Uterus (tissue), 2 donors: ENCODE measurements around the gene LBR.

ENCODE experiments used
- CTCF ChIP-seq, 4 experiments: fragments of 200-600 bp in 2 of 4; fragments of 450-650 bp in 2 of 4; sonication (generic) in 2 of 4; IDR thresholded peaks; one replicate each; pipeline ENCODE4 v1.5.1; 2016 to 2019; ENCODE audit warnings: antibody characterized with exemption in 4 of 4, mild to moderate bottlenecking in 2 of 4, moderate library complexity in 1 of 4
- POLR2A ChIP-seq, 2 donors: fragments of 450-650 bp; IDR thresholded peaks; one replicate each; pipeline ENCODE4 v1.6.1; 2016; ENCODE audit warnings: antibody characterized with exemption in 2 of 2, mild to moderate bottlenecking in 1 of 2, moderate library complexity in 1 of 2

DNA sequence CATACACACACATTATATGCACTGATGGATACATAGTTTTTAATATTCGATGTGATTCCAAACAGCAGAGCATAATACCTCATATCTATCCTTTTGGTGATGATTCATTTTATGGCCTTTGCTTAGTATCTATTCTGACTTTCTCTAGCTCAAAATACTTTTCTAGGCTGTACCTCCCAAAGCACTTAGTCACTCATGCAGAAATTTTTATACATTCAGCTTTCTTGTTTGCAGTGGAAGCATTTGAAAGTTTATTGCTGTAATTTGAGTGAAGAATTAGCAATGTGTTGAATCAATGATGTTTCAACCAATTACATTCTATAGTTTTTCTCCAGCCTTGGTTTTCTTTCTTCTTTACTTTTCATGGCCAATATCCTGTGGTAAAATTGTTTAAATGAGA is 66.7 kb downstream of the LBR start:
- TF ChIP-seq POLR2A (IDR thresholded peaks at IDR 0.05): no peak
- no peak for TF ChIP-seq CTCF (IDR thresholded peaks at IDR 0.05)
